SU-DHL-6 (cell line): ENCODE data around the gene ARHGAP28.

Experiments used
- EZH2phosphoT487 ChIP-seq: fragments of 200-600 bp; sonication (generic), shearing (Covaris generic); conservative IDR thresholded peaks from 2 replicates; pipeline ENCODE4 v1.6.1; 2018; ENCODE audit warnings: mild to moderate bottlenecking, antibody characterized with exemption, low read length, moderate library complexity, mixed read lengths
- TF ChIP-seq, protein P1 (sequence below): fragments of 200-600 bp; sonication (generic); IDR thresholded peaks from one replicate; pipeline ENCODE4 v1.5.1; 2017; ENCODE audit warnings: antibody characterized with exemption, mild to moderate bottlenecking, low read length, moderate library complexity; ENCODE audit not compliant: insufficient read depth, poor library complexity, severe bottlenecking

DNA sequence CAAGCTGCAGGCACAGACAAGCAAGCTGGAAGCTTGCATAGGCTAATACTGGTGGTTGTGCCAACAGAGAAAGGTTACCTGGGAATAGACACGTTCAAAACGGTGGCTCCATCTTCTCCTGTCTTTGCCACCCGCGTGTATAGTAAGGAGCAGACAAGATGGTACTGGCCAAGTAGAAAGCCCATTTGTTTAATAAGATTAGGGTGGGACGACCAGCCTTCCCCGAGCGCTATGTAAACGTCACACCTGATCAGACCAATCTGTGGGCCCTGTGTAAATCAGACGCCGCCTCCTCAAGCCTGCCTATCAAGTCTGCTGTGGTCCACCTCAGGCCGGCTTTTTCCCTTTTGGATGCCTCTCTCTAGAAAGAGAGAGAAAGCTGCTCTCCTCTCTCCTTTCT, 198.8 kb downstream of the ARHGAP28 start:
- TF ChIP-seq, protein P1, sequence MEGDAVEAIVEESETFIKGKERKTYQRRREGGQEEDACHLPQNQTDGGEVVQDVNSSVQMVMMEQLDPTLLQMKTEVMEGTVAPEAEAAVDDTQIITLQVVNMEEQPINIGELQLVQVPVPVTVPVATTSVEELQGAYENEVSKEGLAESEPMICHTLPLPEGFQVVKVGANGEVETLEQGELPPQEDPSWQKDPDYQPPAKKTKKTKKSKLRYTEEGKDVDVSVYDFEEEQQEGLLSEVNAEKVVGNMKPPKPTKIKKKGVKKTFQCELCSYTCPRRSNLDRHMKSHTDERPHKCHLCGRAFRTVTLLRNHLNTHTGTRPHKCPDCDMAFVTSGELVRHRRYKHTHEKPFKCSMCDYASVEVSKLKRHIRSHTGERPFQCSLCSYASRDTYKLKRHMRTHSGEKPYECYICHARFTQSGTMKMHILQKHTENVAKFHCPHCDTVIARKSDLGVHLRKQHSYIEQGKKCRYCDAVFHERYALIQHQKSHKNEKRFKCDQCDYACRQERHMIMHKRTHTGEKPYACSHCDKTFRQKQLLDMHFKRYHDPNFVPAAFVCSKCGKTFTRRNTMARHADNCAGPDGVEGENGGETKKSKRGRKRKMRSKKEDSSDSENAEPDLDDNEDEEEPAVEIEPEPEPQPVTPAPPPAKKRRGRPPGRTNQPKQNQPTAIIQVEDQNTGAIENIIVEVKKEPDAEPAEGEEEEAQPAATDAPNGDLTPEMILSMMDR, result no peak
- no peak for TF ChIP-seq EZH2phosphoT487
